Activated CD8-positive, alpha-beta memory T cell treated with anti-CD3 and anti-CD28 coated beads, Interleukin-2, amount 50 U/mL, for 24 hours (primary cell): Measurements from ENCODE around the gene TBC1D20.

ENCODE experiments used
- DNase-seq: peaks from one replicate; pipeline ENCODE4 v3.0.0-alpha.2; 2020; ENCODE audit errors: extremely low read depth

Gene TBC1D20

GRCh38 chr20:438571-439469 lies 23.5 kb downstream of the TBC1D20 start:
- DNase-seq: no peak

- no peak for DNase-seq
Observed at GRCh38 chr20:437787-438486, 24.4 kb downstream of the TBC1D20 start.

- no peak for DNase-seq
Observed at GRCh38 chr20:436476-436875, 25.9 kb downstream of the TBC1D20 start.

- no peak for DNase-seq
Observed at GRCh38 chr20:435558-435957, 26.8 kb downstream of the TBC1D20 start.

GRCh38 chr20:434661-435419 lies 27.5 kb downstream of the TBC1D20 start:
- no peak for DNase-seq

- no peak for DNase-seq
Observed at GRCh38 chr20:434221-434620, 28.1 kb downstream of the TBC1D20 start.

GRCh38 chr20:433300-433975 lies 28.9 kb downstream of the TBC1D20 start:
- peak; percentile 33 for DNase-seq

- DNase-seq: no peak
Observed at GRCh38 chr20:432677-433299, 29.5 kb downstream of the TBC1D20 start.

GRCh38 chr20:432208-432607 lies 30.1 kb downstream of the TBC1D20 start:
- DNase-seq: no peak

- DNase-seq: no peak
Observed at GRCh38 chr20:431012-431904, 31.1 kb downstream of the TBC1D20 start.

- no peak for DNase-seq
Observed at GRCh38 chr20:430091-430999, 32.0 kb downstream of the TBC1D20 start.

GRCh38 chr20:428658-429200 lies 33.6 kb downstream of the TBC1D20 start:
- no peak for DNase-seq

- no peak for DNase-seq
Observed at GRCh38 chr20:427849-428657, 34.3 kb downstream of the TBC1D20 start.

GRCh38 chr20:427401-427800 lies 34.9 kb downstream of the TBC1D20 start:
- no peak for DNase-seq

- no peak for DNase-seq
Observed at GRCh38 chr20:426566-426965, 35.8 kb downstream of the TBC1D20 start.

GRCh38 chr20:421685-422250 lies 40.6 kb downstream of the TBC1D20 start:
- DNase-seq: no peak

- no peak for DNase-seq
Observed at GRCh38 chr20:420721-421574, 41.4 kb downstream of the TBC1D20 start.
